AG09309 (cell line): ENCODE results near the gene PIGH.
A peak's percentile ranks its signal among the peaks of the same experiment; 100 is the strongest.
"Not testable (repeated sequence)": the region's sequence is repeated elsewhere in the genome, so short reads cannot be mapped to it uniquely, and the experiment has no call there.

Experiments used
- DNase-seq: peaks from one replicate; pipeline ENCODE4 v3.0.0-alpha.2; 2010; ENCODE audit warnings: low read depth
- H3K4me3 ChIP-seq: 2 replicates; pipeline ENCODE4 v1.5.1; 2011; ENCODE audit warnings: mild to moderate bottlenecking, low read depth, low read length, moderate library complexity; ENCODE audit not compliant: control insufficient read depth
- CTCF ChIP-seq: IDR thresholded peaks from 2 replicates; pipeline ENCODE4 v1.5.1; 2011; ENCODE audit warnings: mild to moderate bottlenecking, low read depth, low read length, inconsistent platforms; ENCODE audit not compliant: insufficient read depth, control insufficient read depth; ENCODE audit errors: missing control alignments

The PIGH gene

GRCh38 chr14:67627519-67627918, 27.5 kb upstream of the PIGH start:
- DNase-seq, result no peak
- no peak overlapping the region for H3K4me3 ChIP-seq
- no peak for TF ChIP-seq CTCF

- not testable (repeated sequence) for H3K4me3 ChIP-seq, DNase-seq
Measured at GRCh38 chr14:67626131-67626530, 26.1 kb upstream of the PIGH start.

- no peak for TF ChIP-seq CTCF
- no peak overlapping the region for H3K4me3 ChIP-seq
- no peak for DNase-seq
Measured at GRCh38 chr14:67623114-67623513, 23.0 kb upstream of the PIGH start.

- no peak for TF ChIP-seq CTCF
- DNase-seq, result peak; percentile 50
- no peak overlapping the region for H3K4me3 ChIP-seq
Measured at GRCh38 chr14:67622675-67623074, 22.6 kb upstream of the PIGH start.

GRCh38 chr14:67620217-67620785, 20.2 kb upstream of the PIGH start:
- peak overlapping the region; percentile 70 for H3K4me3 ChIP-seq

GRCh38 chr14:67619446-67620216, 19.6 kb upstream of the PIGH start, which contains the start of gene ARG2:
TSS of gene ARG2 (plus strand) at chr14:67619920. CDS start at chr14:67619978, 58 bp downstream.
- peak within 1 kb of the TSS; percentile 70 for H3K4me3 ChIP-seq
- no peak for TF ChIP-seq CTCF
- DNase-seq, result peak; percentile 35

More at GRCh38 chr14:67620217-67620785, 20.2 kb upstream of the PIGH start:
- TF ChIP-seq CTCF, result no peak
- no peak for DNase-seq

- DNase-seq, result peak; percentile 60
- H3K4me3 ChIP-seq, result no peak overlapping the region
- peak; percentile 73 for TF ChIP-seq CTCF
Measured at GRCh38 chr14:67618617-67619063, 18.6 kb upstream of the PIGH start.
